CD14-positive monocyte (primary cell): ENCODE results near the gene PIEZO2. TPM values are rescaled to one million over a fixed set of nuclear protein-coding genes. Genes with fewer than 3 reads are reported as not detected.

ENCODE experiments used
- DNase-seq, 3 donors: peaks; one replicate each; pipeline ENCODE4 v3.0.0-alpha.2; 2011 to 2022
- H2AFZ ChIP-seq: 2 replicates; pipeline ENCODE4 v1.6.0; 2012; ENCODE audit warnings: mild to moderate bottlenecking, low read depth, low read length, inconsistent platforms; ENCODE audit not compliant: insufficient read depth, poor library complexity, severe bottlenecking
- H3K27ac ChIP-seq, 2 donors: 1 replicate in 1 of 2; 2 replicates in 1 of 2; pipeline ENCODE4 v1.5.1; 2012 to 2013; ENCODE audit warnings: low read length in 2 of 2, control low read depth in 1 of 2, inconsistent platforms in 1 of 2, low read depth in 1 of 2, mild to moderate bottlenecking in 1 of 2
- H3K27me3 ChIP-seq, 2 donors: one replicate each; pipeline versions ENCODE4 v1.6.0 to v1.6.1; 2011 to 2013; ENCODE audit warnings: low read length in 2 of 2; ENCODE audit not compliant: control insufficient read depth in 2 of 2, insufficient read depth in 2 of 2
- H3K36me3 ChIP-seq, 2 donors: replicated peaks in 1 of 2; 1 replicate in 1 of 2; 2 replicates in 1 of 2; pipeline versions ENCODE4 v1.5.1 to v1.6.1; 2012 to 2013; ENCODE audit warnings: low read length in 2 of 2, control low read depth in 1 of 2, inconsistent platforms in 1 of 2, mild to moderate bottlenecking in 1 of 2; ENCODE audit not compliant: insufficient read depth in 2 of 2, control insufficient read depth in 1 of 2
- H3K4me1 ChIP-seq, 2 donors: 1 replicate in 1 of 2; 2 replicates in 1 of 2; pipeline versions ENCODE4 v1.5.1 to v1.6.1; 2012 to 2013; ENCODE audit warnings: low read length in 2 of 2, control low read depth in 1 of 2, inconsistent platforms in 1 of 2, mild to moderate bottlenecking in 1 of 2, moderate library complexity in 1 of 2; ENCODE audit not compliant: insufficient read depth in 2 of 2, control insufficient read depth in 1 of 2
- H3K4me2 ChIP-seq: replicated peaks from 2 replicates; pipeline ENCODE3; 2012; ENCODE audit warnings: low read length, moderate library complexity, mild to moderate bottlenecking; ENCODE audit not compliant: poor library complexity, severe bottlenecking; ENCODE audit errors: extremely low read depth
- H3K4me3 ChIP-seq, 3 experiments: fragments of 200-600 bp in 1 of 3; sonication (generic) in 1 of 3; replicated peaks in 1 of 3; 1 replicate in 2 of 3; 2 replicates in 1 of 3; pipeline ENCODE4 v1.5.1; 2011 to 2013; ENCODE audit warnings: low read length in 3 of 3, mild to moderate bottlenecking in 3 of 3, control low read depth in 2 of 3, low read depth in 2 of 3, inconsistent platforms in 1 of 3, moderate library complexity in 1 of 3
- H3K79me2 ChIP-seq: 2 replicates; pipeline ENCODE4 v1.6.0; 2012; ENCODE audit warnings: mild to moderate bottlenecking, control low read depth, inconsistent platforms, low read length, moderate library complexity; ENCODE audit not compliant: insufficient read depth
- H3K9ac ChIP-seq: 2 replicates; pipeline ENCODE4 v1.6.0; 2017; ENCODE audit warnings: low read length, mild to moderate bottlenecking; ENCODE audit not compliant: insufficient read depth, poor library complexity, severe bottlenecking
- H3K9me3 ChIP-seq, 2 donors: replicated peaks in 1 of 2; 1 replicate in 1 of 2; 2 replicates in 1 of 2; pipeline versions ENCODE4 v1.5.1 to v1.6.1; 2012 to 2013; ENCODE audit warnings: low read length in 2 of 2, control low read depth in 1 of 2; ENCODE audit not compliant: control insufficient read depth in 1 of 2, insufficient read depth in 1 of 2
- H4K20me1 ChIP-seq: 2 replicates; pipeline ENCODE4 v1.6.0; 2012; ENCODE audit warnings: mild to moderate bottlenecking, low read length, control low read depth, moderate library complexity; ENCODE audit not compliant: insufficient read depth
- H3K27ac Mint-ChIP-seq, 7 donors: one replicate each; pipeline ENCODE4 v1.8.0; 2020; ENCODE audit warnings: mild to moderate bottlenecking in 7 of 7, mixed read lengths in 7 of 7, moderate library complexity in 6 of 7, inconsistent platforms in 2 of 7
- H3K27me3 Mint-ChIP-seq, 3 donors: one replicate each; pipeline ENCODE4 v1.8.0; 2021 to 2022; ENCODE audit warnings: low read depth in 3 of 3, mild to moderate bottlenecking in 3 of 3, mixed read lengths in 3 of 3, moderate library complexity in 3 of 3, inconsistent platforms in 1 of 3
- H3K36me3 Mint-ChIP-seq, 2 donors: one replicate each; pipeline ENCODE4 v1.8.0; 2020; ENCODE audit warnings: mixed read lengths in 2 of 2, inconsistent platforms in 1 of 2, mild to moderate bottlenecking in 1 of 2
- H3K4me1 Mint-ChIP-seq: one replicate; pipeline ENCODE4 v1.8.0; 2020; ENCODE audit warnings: mild to moderate bottlenecking, mixed read lengths
- H3K4me3 Mint-ChIP-seq, 2 donors: one replicate each; pipeline ENCODE4 v1.8.0; 2020; ENCODE audit warnings: mild to moderate bottlenecking in 2 of 2, mixed read lengths in 2 of 2, moderate library complexity in 1 of 2
- H3K9me3 Mint-ChIP-seq, 7 donors: one replicate each; pipeline ENCODE4 v1.8.0; 2020 to 2022; ENCODE audit warnings: mixed read lengths in 7 of 7, mild to moderate bottlenecking in 6 of 7, moderate library complexity in 6 of 7, inconsistent platforms in 2 of 7
- CTCF ChIP-seq: fragments of 200-600 bp; IDR thresholded peaks from one replicate; pipeline ENCODE4 v1.8.0; 2022; ENCODE audit warnings: antibody characterized with exemption, mild to moderate bottlenecking
- WGBS: methylation state at CpG from one replicate; pipeline ENCODE4 v1.1.5; 2013; ENCODE audit warnings: missing lambda C conversion rate; ENCODE audit not compliant: insufficient coverage; 5-methylcytosine and 5-hydroxymethylcytosine counted together
- intact Hi-C, 2 donors: fragments of 100-400 bp; cut with micrococcal nuclease; formaldehyde crosslinking; loops; one replicate each; pipeline versions ENCODE4 v1.15.0 to v1.15.1; 2023
- polyA plus RNA-seq, 3 donors: library from polyadenylated mRNA; depleted of rRNA in 1 of 3; unstranded in 2 of 3; stranded (reverse) in 1 of 3; fragments of 300-500 nt in 2 of 3; fragments of >200 nt in 1 of 3; fragmentation: Illumina TruSeq in 2 of 3; gene quantifications; 1 replicate in 2 of 3; 2 replicates in 1 of 3; pipeline ENCODE4 v1.2.3, GENCODE V29; 2012 to 2021

Gene PIEZO2
- polyA plus RNA-seq, 3 donors, result not detected

GRCh38 chr18:10840743-10841142 lies 308.6 kb downstream of the PIEZO2 start:
- H3K4me1 Mint-ChIP-seq, result no peaks in the 10 kb centered on the region
- no peak overlapping the region for H3K27ac Mint-ChIP-seq
- Histone ChIP-seq H3K27me3 (no peaks in the 10 kb centered on the region), H3K4me1 (no peaks in the 10 kb centered on the region), H3K9me3 (no peaks in the 10 kb centered on the region), H3K79me2 (no peaks in the 10 kb centered on the region), H2AFZ (no peak overlapping the region), H4K20me1 (no peaks in the 10 kb centered on the region), H3K9ac (no peak overlapping the region), H3K4me2 (no peak overlapping the region), H3K4me3 (no peak overlapping the region), H3K27ac (no peak overlapping the region), H3K36me3 (no peaks in the 10 kb centered on the region)
- no peak overlapping the region for H3K4me3 Mint-ChIP-seq
- no peaks in the 10 kb centered on the region for H3K36me3 Mint-ChIP-seq
- no peak for TF ChIP-seq CTCF
- DNase-seq, result no peak
- H3K9me3 Mint-ChIP-seq, result peaks cover 0 to 3% (median 0%) of the 10 kb centered on the region in 7 donors
- WGBS, result no CpG with 5 or more reads among the region's 2 CpGs
- intact Hi-C loops, result no loop called here
- H3K27me3 Mint-ChIP-seq, result peaks cover 0 to 3% (median 3%) of the 10 kb centered on the region in 3 donors

- Histone ChIP-seq H3K4me3 (no peak overlapping the region), H3K4me2 (no peak overlapping the region), H3K9me3 (no peaks in the 10 kb centered on the region), H3K36me3 (no peaks in the 10 kb centered on the region), H4K20me1 (no peaks in the 10 kb centered on the region), H3K27ac (no peak overlapping the region), H2AFZ (no peak overlapping the region), H3K9ac (no peak overlapping the region), H3K4me1 (no peaks in the 10 kb centered on the region), H3K79me2 (no peaks in the 10 kb centered on the region), H3K27me3 (no peaks in the 10 kb centered on the region)
- Mint-ChIP-seq H3K9me3 (peaks cover 0 to 3% (median 0%) of the 10 kb centered on the region in 7 donors), H3K36me3 (no peaks in the 10 kb centered on the region), H3K4me1 (no peaks in the 10 kb centered on the region), H3K27me3 (peaks cover 0 to 3% (median 3%) of the 10 kb centered on the region in 3 donors), H3K4me3 (no peak overlapping the region), H3K27ac (no peak overlapping the region)
- no peak for TF ChIP-seq CTCF
- WGBS, result no CpG with 5 or more reads among the region's 1 CpG
- intact Hi-C loops, result no loop called here
- DNase-seq, result no peak
Measured at GRCh38 chr18:10839421-10839820, 309.9 kb downstream of the PIEZO2 start.
